RKO (cell line): ENCODE data around the gene CCBE1.
"Not testable (repeated sequence)": the region's sequence is repeated elsewhere in the genome, so short reads cannot be mapped to it uniquely, and the experiment has no call there.

Experiments used
- DNase-seq: peaks from one replicate; pipeline ENCODE4 v3.0.0-alpha.2; 2016; ENCODE audit warnings: low spot score

Gene CCBE1

GRCh38 chr18:59715445-59715844 lies 18.2 kb upstream of the CCBE1 start:
- DNase-seq: no peak

GRCh38 chr18:59714096-59714495 lies 16.9 kb upstream of the CCBE1 start:
- not testable (repeated sequence) for DNase-seq

GRCh38 chr18:59712311-59712710 lies 15.1 kb upstream of the CCBE1 start:
- no peak for DNase-seq

- DNase-seq: no peak
Measured at GRCh38 chr18:59708988-59709387, 11.8 kb upstream of the CCBE1 start.

- no peak for DNase-seq
Measured at GRCh38 chr18:59707306-59707705, 10.1 kb upstream of the CCBE1 start.

- DNase-seq: no peak
Measured at GRCh38 chr18:59706499-59706898, 9.3 kb upstream of the CCBE1 start.

- DNase-seq: no peak
Measured at GRCh38 chr18:59705145-59705544, 7.9 kb upstream of the CCBE1 start.

- no peak for DNase-seq
Measured at GRCh38 chr18:59704146-59704545, 6.9 kb upstream of the CCBE1 start.

GRCh38 chr18:59701272-59701671 lies 4.0 kb upstream of the CCBE1 start:
- DNase-seq: no peak

GRCh38 chr18:59700535-59700967 lies 3.3 kb upstream of the CCBE1 start:
- no peak for DNase-seq

GRCh38 chr18:59699750-59700534 lies 2.7 kb upstream of the CCBE1 start:
- DNase-seq: no peak

GRCh38 chr18:59699061-59699460 lies 1.8 kb upstream of the CCBE1 start:
- no peak for DNase-seq

GRCh38 chr18:59696311-59697235 lies 650 bp downstream of the CCBE1 start:
- no peak for DNase-seq

- no peak for DNase-seq
Measured at GRCh38 chr18:59695551-59695950, 1.7 kb downstream of the CCBE1 start.

GRCh38 chr18:59694824-59695223 lies 2.4 kb downstream of the CCBE1 start:
- DNase-seq: no peak

GRCh38 chr18:59691996-59692395 lies 5.2 kb downstream of the CCBE1 start:
- no peak for DNase-seq

GRCh38 chr18:59690996-59691395 lies 6.2 kb downstream of the CCBE1 start:
- no peak for DNase-seq

GRCh38 chr18:59690186-59690982 lies 6.8 kb downstream of the CCBE1 start:
- no peak for DNase-seq

- no peak for DNase-seq
Measured at GRCh38 chr18:59689756-59690155, 7.5 kb downstream of the CCBE1 start.

- no peak for DNase-seq
Measured at GRCh38 chr18:59686260-59686659, 11.0 kb downstream of the CCBE1 start.

- no peak for DNase-seq
Measured at GRCh38 chr18:59685501-59685900, 11.7 kb downstream of the CCBE1 start.

GRCh38 chr18:59684777-59685176 lies 12.4 kb downstream of the CCBE1 start:
- no peak for DNase-seq
